OCI-LY3 (cell line): Measurements from ENCODE around the gene TBC1D7.

Source experiments
- H2AFZ ChIP-seq: fragments of 200-600, 300-600 bp; shearing (Covaris generic); 2 replicates; pipeline ENCODE4 v1.6.0; 2014; ENCODE audit warnings: antibody characterized with exemption, low read depth, low read length
- H3K27ac ChIP-seq: fragments of 200-600, 300-600 bp; sonication (generic); 2 replicates; pipeline ENCODE4 v1.5.1; 2014; ENCODE audit warnings: mild to moderate bottlenecking, low read length, moderate library complexity, mixed read lengths
- H3K27me3 ChIP-seq: fragments of 200-600, 300-600 bp; sonication (generic); 2 replicates; pipeline ENCODE4 v1.6.1; 2014; ENCODE audit warnings: low read depth, low read length, mixed read lengths
- H3K36me3 ChIP-seq: fragments of 200-600, 300-600 bp; sonication (generic); replicated peaks from 2 replicates; pipeline ENCODE3; 2014; ENCODE audit warnings: low read depth, low read length, mixed read lengths
- H3K4me1 ChIP-seq: fragments of 300-600, 200-600 bp; sonication (generic); 2 replicates; pipeline ENCODE4 v1.6.1; 2014; ENCODE audit warnings: low read length, mixed read lengths
- H3K4me2 ChIP-seq: fragments of 200-600, 300-600 bp; sonication (generic); 2 replicates; pipeline ENCODE4 v1.6.1; 2014; ENCODE audit warnings: low read length, mixed read lengths
- H3K4me3 ChIP-seq: fragments of 300-600, 200-600 bp; sonication (generic); 2 replicates; pipeline ENCODE4 v1.5.1; 2014; ENCODE audit warnings: antibody characterized with exemption, mild to moderate bottlenecking, low read length, moderate library complexity
- H3K79me2 ChIP-seq: fragments of 300-600, 200-600 bp; shearing (Covaris generic); 2 replicates; pipeline ENCODE4 v1.6.1; 2014; ENCODE audit warnings: mild to moderate bottlenecking, low read length, mixed read lengths
- H3K9ac ChIP-seq: fragments of 300-600, 200-600 bp; shearing (Covaris generic); 2 replicates; pipeline ENCODE4 v1.6.0; 2014; ENCODE audit warnings: mild to moderate bottlenecking, low read length, moderate library complexity
- H3K9me3 ChIP-seq: fragments of 200-600, 300-600 bp; shearing (Covaris generic); 2 replicates; pipeline ENCODE4 v1.6.1; 2014; ENCODE audit warnings: low read length, mixed read lengths; ENCODE audit not compliant: insufficient read depth
- H4K20me1 ChIP-seq: fragments of 200-600, 300-600 bp; sonication (generic); 2 replicates; pipeline ENCODE4 v1.6.1; 2016; ENCODE audit warnings: low read length, mixed read lengths; ENCODE audit not compliant: insufficient read depth
- EZH2phosphoT487 ChIP-seq: fragments of 200-600 bp; shearing (Covaris generic); IDR thresholded peaks from 2 replicates; pipeline ENCODE4 v1.6.1; 2018; ENCODE audit warnings: antibody characterized with exemption, mixed run types, low read depth
- TF ChIP-seq, protein P1 (sequence below): fragments of 200-600, 300-600 bp; sonication (generic); IDR thresholded peaks from 2 replicates; pipeline ENCODE4 v1.5.1; 2014; ENCODE audit warnings: antibody characterized with exemption, low read length, low read depth

TBC1D7 gene

GRCh38 chr6:13289789-13290318, 38.5 kb downstream of the TBC1D7 start:
- H3K4me2 ChIP-seq, result no peak overlapping the region
- H3K9me3 ChIP-seq, result no peaks in the 10 kb centered on the region
- H3K27ac ChIP-seq, result no peak overlapping the region
- H3K27me3 ChIP-seq, result no peaks in the 10 kb centered on the region
- H3K36me3 ChIP-seq, result peaks cover 38% of the 10 kb centered on the region
- peaks cover 12% of the 10 kb centered on the region; the same call in 1 of the 2 replicates for H4K20me1 ChIP-seq
- no peak overlapping the region for H2AFZ ChIP-seq
- no peak overlapping the region for H3K4me3 ChIP-seq
- H3K9ac ChIP-seq, result no peak overlapping the region
- TF ChIP-seq EZH2phosphoT487, result no peak
- TF ChIP-seq, protein P1, sequence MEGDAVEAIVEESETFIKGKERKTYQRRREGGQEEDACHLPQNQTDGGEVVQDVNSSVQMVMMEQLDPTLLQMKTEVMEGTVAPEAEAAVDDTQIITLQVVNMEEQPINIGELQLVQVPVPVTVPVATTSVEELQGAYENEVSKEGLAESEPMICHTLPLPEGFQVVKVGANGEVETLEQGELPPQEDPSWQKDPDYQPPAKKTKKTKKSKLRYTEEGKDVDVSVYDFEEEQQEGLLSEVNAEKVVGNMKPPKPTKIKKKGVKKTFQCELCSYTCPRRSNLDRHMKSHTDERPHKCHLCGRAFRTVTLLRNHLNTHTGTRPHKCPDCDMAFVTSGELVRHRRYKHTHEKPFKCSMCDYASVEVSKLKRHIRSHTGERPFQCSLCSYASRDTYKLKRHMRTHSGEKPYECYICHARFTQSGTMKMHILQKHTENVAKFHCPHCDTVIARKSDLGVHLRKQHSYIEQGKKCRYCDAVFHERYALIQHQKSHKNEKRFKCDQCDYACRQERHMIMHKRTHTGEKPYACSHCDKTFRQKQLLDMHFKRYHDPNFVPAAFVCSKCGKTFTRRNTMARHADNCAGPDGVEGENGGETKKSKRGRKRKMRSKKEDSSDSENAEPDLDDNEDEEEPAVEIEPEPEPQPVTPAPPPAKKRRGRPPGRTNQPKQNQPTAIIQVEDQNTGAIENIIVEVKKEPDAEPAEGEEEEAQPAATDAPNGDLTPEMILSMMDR, result no peak
- no peaks in the 10 kb centered on the region for H3K79me2 ChIP-seq
- peaks cover 25% of the 10 kb centered on the region for H3K4me1 ChIP-seq

DNA sequence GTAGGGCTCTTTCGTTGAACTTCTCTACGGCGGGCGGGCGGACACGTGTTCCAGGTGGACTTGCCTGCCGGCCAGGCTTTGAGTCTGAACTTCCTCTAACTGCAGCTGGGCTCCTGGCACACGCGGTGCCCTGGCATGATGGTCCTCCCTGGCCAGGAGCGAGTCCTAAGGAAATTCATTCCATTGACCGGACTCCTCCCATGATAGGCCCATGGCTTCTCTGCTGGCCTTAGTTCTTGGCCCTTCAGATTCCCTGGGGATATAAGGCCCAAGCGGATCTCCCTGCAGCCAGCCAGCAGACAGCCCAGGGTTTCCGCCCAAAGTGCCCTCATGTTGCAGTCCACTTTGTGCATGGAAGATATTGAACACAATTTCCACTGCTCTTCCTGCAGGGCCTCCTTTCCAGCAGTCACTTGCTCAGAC, 39.4 kb downstream of the TBC1D7 start:
- no peaks in the 10 kb centered on the region for H3K79me2 ChIP-seq
- peaks cover 42% of the 10 kb centered on the region for H3K36me3 ChIP-seq
- TF ChIP-seq EZH2phosphoT487, result no peak
- TF ChIP-seq, protein P1, result no peak
- H4K20me1 ChIP-seq, result peaks cover 13% of the 10 kb centered on the region; the same call in 1 of the 2 replicates
- H3K9me3 ChIP-seq, result no peaks in the 10 kb centered on the region
- peaks cover 28% of the 10 kb centered on the region for H3K4me1 ChIP-seq
- H3K4me3 ChIP-seq, result no peak overlapping the region
- no peak overlapping the region for H3K27ac ChIP-seq
- H2AFZ ChIP-seq, result no peak overlapping the region
- no peak overlapping the region for H3K4me2 ChIP-seq
- H3K27me3 ChIP-seq, result no peaks in the 10 kb centered on the region
- no peak overlapping the region for H3K9ac ChIP-seq

- peaks cover 47% of the 10 kb centered on the region for H3K36me3 ChIP-seq
- TF ChIP-seq, protein P1, result no peak
- TF ChIP-seq EZH2phosphoT487, result no peak
- H3K4me2 ChIP-seq, result no peak overlapping the region
- H3K9ac ChIP-seq, result no peak overlapping the region
- peaks cover 28% of the 10 kb centered on the region for H3K4me1 ChIP-seq
- H3K27me3 ChIP-seq, result no peaks in the 10 kb centered on the region
- no peak overlapping the region for H3K27ac ChIP-seq
- no peak overlapping the region for H2AFZ ChIP-seq
- no peaks in the 10 kb centered on the region for H3K79me2 ChIP-seq
- H4K20me1 ChIP-seq, result peaks cover 13% of the 10 kb centered on the region; the same call in 1 of the 2 replicates
- H3K4me3 ChIP-seq, result no peak overlapping the region
- no peaks in the 10 kb centered on the region for H3K9me3 ChIP-seq
These were observed 39.9 kb downstream of the TBC1D7 start for GRCh38 chr6:13288481-13288880.

DNA sequence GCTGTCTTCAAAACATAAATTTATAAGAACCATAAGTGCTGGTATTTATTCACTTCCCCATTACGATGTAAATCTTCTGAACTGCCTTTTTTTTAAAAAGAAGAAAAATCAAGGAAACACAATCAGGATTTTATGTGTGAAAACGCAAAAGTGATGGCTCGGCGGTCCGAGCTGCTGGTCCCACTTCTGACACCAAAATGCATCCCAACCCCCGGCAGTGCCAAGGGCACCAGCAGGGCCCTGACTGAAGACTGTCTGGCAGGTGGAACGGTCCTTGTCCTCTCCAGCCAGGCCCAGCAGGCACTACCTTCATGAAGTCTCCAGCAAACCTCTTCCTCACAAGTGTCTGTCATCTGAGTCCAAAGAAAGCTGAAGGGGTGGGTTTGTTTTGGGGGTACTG, 41.2 kb downstream of the TBC1D7 start:
- TF ChIP-seq, protein P1, result no peak
- no peak for TF ChIP-seq EZH2phosphoT487
- Histone ChIP-seq H3K36me3 (peaks cover 54% of the 10 kb centered on the region), H2AFZ (no peak overlapping the region), H3K9ac (no peak overlapping the region), H3K27me3 (no peaks in the 10 kb centered on the region), H3K79me2 (no peaks in the 10 kb centered on the region), H4K20me1 (peaks cover 19% of the 10 kb centered on the region; the same call in 1 of the 2 replicates), H3K4me2 (no peak overlapping the region), H3K4me1 (peaks cover 28% of the 10 kb centered on the region), H3K4me3 (no peak overlapping the region), H3K27ac (no peak overlapping the region), H3K9me3 (no peaks in the 10 kb centered on the region)
